Kidney capillary endothelial cell (primary cell): ENCODE data around the gene NIPAL3.
"Not testable (repeated sequence)": the region's sequence is repeated elsewhere in the genome, so short reads cannot be mapped to it uniquely, and the experiment has no call there.

Experiments
- DNase-seq: peaks from one replicate; pipeline ENCODE4 v3.0.0-alpha.2; 2018; ENCODE audit warnings: low spot score

NIPAL3 gene

GRCh38 chr1:24421502-24421901, 5.9 kb downstream of the NIPAL3 start:
- no peak for DNase-seq

GRCh38 chr1:24424207-24424606, 8.6 kb downstream of the NIPAL3 start:
- no peak for DNase-seq

- DNase-seq: no peak
Observed at GRCh38 chr1:24424990-24425389, 9.4 kb downstream of the NIPAL3 start.

- DNase-seq: no peak
Observed at GRCh38 chr1:24425441-24425840, 9.8 kb downstream of the NIPAL3 start.

- DNase-seq: no peak
Observed at GRCh38 chr1:24425922-24426321, 10.3 kb downstream of the NIPAL3 start.

- no peak for DNase-seq
Observed at GRCh38 chr1:24426744-24427544, 11.3 kb downstream of the NIPAL3 start.

GRCh38 chr1:24427545-24427862, 11.9 kb downstream of the NIPAL3 start:
- DNase-seq: no peak

GRCh38 chr1:24435782-24436365, 20.3 kb downstream of the NIPAL3 start:
- DNase-seq: no peak

- no peak for DNase-seq
Observed at GRCh38 chr1:24437631-24438396, 22.2 kb downstream of the NIPAL3 start.

GRCh38 chr1:24438423-24438901, 22.9 kb downstream of the NIPAL3 start:
- DNase-seq: no peak

GRCh38 chr1:24440436-24440835, 24.8 kb downstream of the NIPAL3 start:
- no peak for DNase-seq

GRCh38 chr1:24441480-24441879, 25.9 kb downstream of the NIPAL3 start:
- no peak for DNase-seq

GRCh38 chr1:24441996-24442668, 26.5 kb downstream of the NIPAL3 start:
- no peak for DNase-seq

GRCh38 chr1:24442764-24443163, 27.2 kb downstream of the NIPAL3 start:
- DNase-seq: no peak

- DNase-seq: no peak
Observed at GRCh38 chr1:24443241-24443656, 27.6 kb downstream of the NIPAL3 start.

- not testable (repeated sequence) for DNase-seq
Observed at GRCh38 chr1:24446446-24446845, 30.8 kb downstream of the NIPAL3 start.

GRCh38 chr1:24450316-24450715, 34.7 kb downstream of the NIPAL3 start:
- no peak for DNase-seq

- no peak for DNase-seq
Observed at GRCh38 chr1:24450857-24451397, 35.3 kb downstream of the NIPAL3 start.

GRCh38 chr1:24451746-24452145, 36.1 kb downstream of the NIPAL3 start:
- DNase-seq: no peak

- no peak for DNase-seq
Observed at GRCh38 chr1:24452922-24453485, 37.4 kb downstream of the NIPAL3 start.

- DNase-seq: no peak
Observed at GRCh38 chr1:24454673-24455072, 39.1 kb downstream of the NIPAL3 start.

GRCh38 chr1:24455272-24455671, 39.7 kb downstream of the NIPAL3 start:
- no peak for DNase-seq
